Immature natural killer cell (primary cell): ENCODE data around the gene BNIPL. TPM values are rescaled to one million over a fixed set of nuclear protein-coding genes. Genes with fewer than 3 reads are reported as not detected.

ENCODE experiments used
- DNase-seq, 3 donors: peaks; one replicate each; pipeline ENCODE4 v3.0.0; 2022; ENCODE audit warnings: mixed read lengths in 1 of 3
- H3K27ac Mint-ChIP-seq, 6 donors: one replicate each; pipeline ENCODE4 v1.8.0; 2020; ENCODE audit warnings: mixed read lengths in 6 of 6, mild to moderate bottlenecking in 5 of 6, inconsistent platforms in 4 of 6, moderate library complexity in 3 of 6
- H3K27me3 Mint-ChIP-seq, 3 donors: one replicate each; pipeline ENCODE4 v1.8.0; 2020 to 2021; ENCODE audit warnings: low read depth in 3 of 3, mild to moderate bottlenecking in 3 of 3, mixed read lengths in 3 of 3, moderate library complexity in 3 of 3, inconsistent platforms in 1 of 3
- H3K36me3 Mint-ChIP-seq, 3 donors: one replicate each; pipeline ENCODE4 v1.8.0; 2020; ENCODE audit warnings: mixed read lengths in 3 of 3, inconsistent platforms in 2 of 3, mild to moderate bottlenecking in 2 of 3
- H3K4me1 Mint-ChIP-seq, 2 donors: one replicate each; pipeline ENCODE4 v1.8.0; 2020; ENCODE audit warnings: inconsistent platforms in 2 of 2, mild to moderate bottlenecking in 2 of 2, mixed read lengths in 2 of 2, moderate library complexity in 1 of 2
- H3K4me3 Mint-ChIP-seq, 5 donors: one replicate each; pipeline ENCODE4 v1.8.0; 2020; ENCODE audit warnings: mild to moderate bottlenecking in 5 of 5, mixed read lengths in 5 of 5, inconsistent platforms in 3 of 5, moderate library complexity in 3 of 5
- H3K9me3 Mint-ChIP-seq, 6 donors: one replicate each; pipeline ENCODE4 v1.8.0; 2020; ENCODE audit warnings: mild to moderate bottlenecking in 6 of 6, mixed read lengths in 6 of 6, inconsistent platforms in 4 of 6, moderate library complexity in 3 of 6
- polyA plus RNA-seq, 3 donors: library from polyadenylated mRNA; unstranded; fragments of 300-500 nt; fragmentation: Illumina TruSeq; gene quantifications; one replicate each; pipeline ENCODE4 v1.2.3, GENCODE V29; 2021

BNIPL gene
- polyA plus RNA-seq, 3 donors from 2014 or later = 0.18 TPM; not detected in 2

- Mint-ChIP-seq H3K4me3 (peak overlapping the region in 2 of 5 donors; percentile 7 to 9), H3K27ac (peak overlapping the region; percentile 83 to 99 (median 90)), H3K4me1 (peaks cover 89 to 91% of the 10 kb centered on the region in 2 donors), H3K36me3 (peaks cover 35 to 56% (median 38%) of the 10 kb centered on the region in 3 donors), H3K27me3 (peaks cover 17 to 29% (median 20%) of the 10 kb centered on the region in 3 donors), H3K9me3 (no peaks in the 10 kb centered on the region)
- no peak for DNase-seq
Observed at GRCh38 chr1:151051356-151052009, 15.1 kb downstream of the BNIPL start.

- Mint-ChIP-seq H3K4me1 (peaks cover 81% of the 10 kb centered on the region in 2 donors), H3K4me3 (peak overlapping the region; percentile 93 to 98 (median 96)), H3K9me3 (no peaks in the 10 kb centered on the region), H3K27ac (peak overlapping the region; percentile 93 to 99 (median 99)), H3K36me3 (peaks cover 51 to 73% (median 54%) of the 10 kb centered on the region in 3 donors), H3K27me3 (peaks cover 24 to 39% (median 39%) of the 10 kb centered on the region in 3 donors)
- no peak for DNase-seq
Observed at GRCh38 chr1:151054971-151055547, 18.7 kb downstream of the BNIPL start.

- no peak for DNase-seq
- Mint-ChIP-seq H3K27me3 (peaks cover 24 to 40% (median 39%) of the 10 kb centered on the region in 3 donors), H3K36me3 (peaks cover 51 to 69% (median 54%) of the 10 kb centered on the region in 3 donors), H3K4me1 (peaks cover 81% of the 10 kb centered on the region in 2 donors), H3K27ac (peak overlapping the region; percentile 93 to 99 (median 99)), H3K9me3 (no peaks in the 10 kb centered on the region), H3K4me3 (peak overlapping the region; percentile 93 to 98 (median 96))
Observed at GRCh38 chr1:151055581-151055980, 19.2 kb downstream of the BNIPL start.

DNA sequence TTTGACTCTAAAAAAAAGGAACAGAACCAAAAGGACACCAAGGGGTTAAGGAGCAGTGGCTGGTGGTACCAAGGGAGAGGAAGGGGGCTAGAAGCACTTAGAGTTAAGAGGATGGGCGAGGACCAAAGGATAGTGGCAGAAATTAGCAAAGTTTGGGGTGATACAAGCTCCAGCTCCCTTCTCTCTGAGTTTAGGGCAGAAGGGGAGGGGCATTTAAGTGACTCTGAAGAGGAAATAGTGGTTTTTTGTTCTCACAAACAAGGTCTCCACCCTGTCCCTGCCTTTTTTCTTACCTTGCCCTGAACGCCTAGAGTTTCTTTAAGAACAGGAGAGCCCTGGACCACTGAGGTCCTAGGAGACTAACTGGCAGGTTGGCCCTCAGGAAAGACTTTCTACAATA lies 19.8 kb downstream of the BNIPL start:
- Mint-ChIP-seq H3K4me3 (peak overlapping the region; percentile 93 to 98 (median 96)), H3K9me3 (no peaks in the 10 kb centered on the region), H3K27ac (peak overlapping the region; percentile 93 to 99 (median 99)), H3K4me1 (peaks cover 80 to 81% of the 10 kb centered on the region in 2 donors), H3K36me3 (peaks cover 49 to 64% (median 50%) of the 10 kb centered on the region in 3 donors), H3K27me3 (peaks cover 24 to 43% (median 39%) of the 10 kb centered on the region in 3 donors)
- peak; percentile 61 to 63 (median 62) for DNase-seq

GRCh38 chr1:151058692-151059091 lies 22.3 kb downstream of the BNIPL start:
- peak in 2 of 3 donors; percentile 28 for DNase-seq
- H3K4me1 Mint-ChIP-seq = peaks cover 59 to 65% of the 10 kb centered on the region in 2 donors
- peaks cover 22 to 42% (median 39%) of the 10 kb centered on the region in 3 donors for H3K27me3 Mint-ChIP-seq
- H3K36me3 Mint-ChIP-seq = peaks cover 35 to 43% (median 38%) of the 10 kb centered on the region in 3 donors
- peak overlapping the region; percentile 93 to 99 (median 99) for H3K27ac Mint-ChIP-seq
- H3K4me3 Mint-ChIP-seq = peak overlapping the region; percentile 93 to 98 (median 96)
- H3K9me3 Mint-ChIP-seq = no peaks in the 10 kb centered on the region

DNA sequence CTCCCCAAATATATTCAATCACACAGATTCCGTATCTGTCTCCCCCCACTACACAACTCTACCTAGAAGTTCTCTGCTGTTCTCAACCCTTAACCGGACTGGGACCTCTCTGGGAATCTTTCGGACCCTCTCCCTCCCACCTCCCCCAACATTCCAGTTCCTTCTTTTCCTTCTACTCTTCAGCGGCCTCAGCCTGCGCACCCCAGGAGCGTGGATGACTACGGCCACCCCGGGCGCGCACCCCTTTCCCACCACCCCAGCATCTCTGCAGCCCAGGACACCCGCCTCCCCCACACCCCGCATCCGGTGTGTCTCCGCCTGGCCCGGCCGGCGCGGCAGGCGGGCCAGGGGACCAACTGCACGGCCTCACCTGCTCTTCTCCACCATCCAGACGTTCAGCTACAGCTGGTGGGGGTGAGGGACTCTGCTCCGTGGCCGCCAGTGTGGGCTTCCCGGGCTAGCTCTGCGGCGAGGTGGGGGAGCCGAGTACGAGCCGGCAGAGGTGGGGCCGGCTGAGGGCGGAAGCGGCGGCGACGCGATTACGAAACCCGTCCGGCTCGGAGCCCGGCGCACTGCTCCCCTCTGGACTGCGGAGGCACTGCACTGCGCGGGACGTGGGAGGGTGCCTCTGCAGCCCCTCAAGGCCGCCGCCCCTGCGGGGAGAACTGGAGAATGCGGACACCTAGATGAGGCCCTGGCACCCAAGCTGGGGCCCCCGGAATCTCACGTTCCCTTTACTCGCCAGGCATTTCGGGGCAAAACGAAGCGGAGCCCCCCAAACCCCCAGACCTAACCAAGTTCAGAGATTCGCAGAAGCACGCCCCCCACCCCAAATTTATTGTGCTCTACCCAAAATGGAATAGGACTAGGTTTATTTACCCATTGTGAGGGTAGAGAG lies 23.0 kb downstream of the BNIPL start, which contains the start of gene CDC42SE1:
TSS of gene CDC42SE1 (minus strand) at position 514 of the 898 bp plus-strand sequence. CDS start 3,892 bp downstream, outside the sequence.
- Mint-ChIP-seq H3K27me3 (peaks cover 22 to 42% (median 39%) of the 10 kb centered on the region in 3 donors), H3K27ac (peak within 1 kb of the TSS; percentile 93 to 99 (median 99)), H3K9me3 (no peaks in the 10 kb centered on the region), H3K4me1 (peaks cover 54 to 58% of the 10 kb centered on the region in 2 donors), H3K4me3 (peak within 1 kb of the TSS; percentile 93 to 98 (median 96)), H3K36me3 (peaks cover 35 to 38% (median 35%) of the 10 kb centered on the region in 3 donors)
- peak; percentile 88 to 89 (median 88) for DNase-seq

- DNase-seq = peak in 2 of 3 donors; percentile 12 to 16
- peaks cover 30 to 31% (median 30%) of the 10 kb centered on the region in 3 donors for H3K36me3 Mint-ChIP-seq
- peak within 1 kb of the TSS; percentile 93 to 99 (median 99) for H3K27ac Mint-ChIP-seq
- H3K4me1 Mint-ChIP-seq = peaks cover 46 to 50% of the 10 kb centered on the region in 2 donors
- H3K27me3 Mint-ChIP-seq = peaks cover 19 to 38% (median 35%) of the 10 kb centered on the region in 3 donors
- peak within 1 kb of the TSS; percentile 93 to 98 (median 96) for H3K4me3 Mint-ChIP-seq
- H3K9me3 Mint-ChIP-seq = no peaks in the 10 kb centered on the region
Observed at GRCh38 chr1:151060007-151060656, 23.7 kb downstream of the BNIPL start, which contains the start of gene MLLT11. TSS of gene MLLT11 (plus strand) at chr1:151060397. CDS start at chr1:151067225, 6,828 bp downstream.

DNA sequence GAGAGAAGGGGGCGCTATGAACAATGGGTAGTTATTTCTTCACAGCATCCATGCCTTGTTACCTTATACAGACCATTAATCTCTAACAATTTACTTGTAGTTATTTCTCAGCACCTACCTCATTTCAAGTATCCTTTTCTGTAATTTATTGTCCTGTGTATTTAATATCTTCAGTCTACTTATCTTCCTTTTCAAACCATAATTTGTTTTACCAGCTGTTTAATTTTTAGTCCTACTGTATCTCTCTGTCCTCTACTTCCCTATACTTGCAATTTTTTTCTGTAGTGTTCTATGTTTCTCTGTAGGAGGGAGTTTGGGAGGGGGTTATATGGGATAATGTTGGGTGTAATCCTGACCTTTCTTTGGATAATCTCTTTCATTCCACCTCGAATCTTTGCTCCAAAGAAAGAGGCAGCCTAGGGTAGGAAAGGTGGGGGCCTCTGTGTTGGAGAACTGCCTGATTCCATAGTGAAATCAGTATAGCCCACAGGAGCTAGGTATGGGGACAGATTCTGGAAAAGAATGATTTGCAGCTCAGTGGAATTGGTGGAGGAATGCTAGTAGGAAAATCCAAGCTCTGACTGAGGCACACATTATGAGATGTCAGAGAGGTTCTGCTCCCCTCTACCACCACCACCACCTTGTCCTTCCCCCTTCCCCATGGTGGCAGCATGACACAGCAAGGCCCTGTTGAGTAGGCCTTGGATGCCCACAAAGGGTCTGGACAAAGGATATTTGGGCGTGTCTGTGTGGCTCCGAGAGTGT lies 24.5 kb downstream of the BNIPL start:
- peaks cover 19 to 36% (median 31%) of the 10 kb centered on the region in 3 donors for H3K27me3 Mint-ChIP-seq
- H3K36me3 Mint-ChIP-seq = peaks cover 23 to 27% (median 24%) of the 10 kb centered on the region in 3 donors
- no peak for DNase-seq
- peaks cover 39 to 43% of the 10 kb centered on the region in 2 donors for H3K4me1 Mint-ChIP-seq
- H3K9me3 Mint-ChIP-seq = no peaks in the 10 kb centered on the region
- H3K27ac Mint-ChIP-seq = peak overlapping the region; percentile 93 to 99 (median 99)
- peak overlapping the region; percentile 93 to 98 (median 96) for H3K4me3 Mint-ChIP-seq

DNA sequence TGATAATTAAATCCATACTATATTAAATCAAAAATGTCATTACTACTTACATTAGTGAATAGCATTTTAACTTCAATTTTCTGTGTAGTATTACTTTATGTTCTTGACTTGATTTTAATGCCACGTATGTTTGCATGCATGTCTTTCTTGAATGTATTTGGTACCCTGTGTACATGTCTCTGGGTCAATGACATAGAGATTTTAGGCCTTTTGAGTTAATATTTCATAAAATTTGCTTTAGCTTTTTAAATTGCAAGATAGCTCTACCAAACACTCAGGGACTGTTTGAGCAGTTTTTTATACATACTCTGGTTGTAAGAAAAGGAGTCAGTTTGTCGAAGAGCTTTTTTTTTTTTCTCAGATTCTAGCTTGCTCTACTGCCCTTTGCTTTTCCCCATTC lies 25.3 kb downstream of the BNIPL start:
- Mint-ChIP-seq H3K27me3 (peaks cover 17 to 31% (median 29%) of the 10 kb centered on the region in 3 donors), H3K27ac (peak overlapping the region in 5 of 6 donors; percentile 9 to 99 (median 14)), H3K4me3 (no peak overlapping the region), H3K9me3 (no peaks in the 10 kb centered on the region), H3K36me3 (peaks cover 14 to 18% (median 15%) of the 10 kb centered on the region in 3 donors), H3K4me1 (peaks cover 30 to 34% of the 10 kb centered on the region in 2 donors)
- no peak for DNase-seq

GRCh38 chr1:151062741-151063371 lies 26.5 kb downstream of the BNIPL start:
- Mint-ChIP-seq H3K27ac (peak overlapping the region in 2 of 6 donors; percentile 31 to 64), H3K4me1 (peaks cover 20 to 23% of the 10 kb centered on the region in 2 donors), H3K9me3 (no peaks in the 10 kb centered on the region), H3K27me3 (peaks cover 12 to 22% (median 18%) of the 10 kb centered on the region in 3 donors), H3K4me3 (no peak overlapping the region), H3K36me3 (peaks cover 6 to 10% (median 6%) of the 10 kb centered on the region in 3 donors)
- no peak for DNase-seq

DNA sequence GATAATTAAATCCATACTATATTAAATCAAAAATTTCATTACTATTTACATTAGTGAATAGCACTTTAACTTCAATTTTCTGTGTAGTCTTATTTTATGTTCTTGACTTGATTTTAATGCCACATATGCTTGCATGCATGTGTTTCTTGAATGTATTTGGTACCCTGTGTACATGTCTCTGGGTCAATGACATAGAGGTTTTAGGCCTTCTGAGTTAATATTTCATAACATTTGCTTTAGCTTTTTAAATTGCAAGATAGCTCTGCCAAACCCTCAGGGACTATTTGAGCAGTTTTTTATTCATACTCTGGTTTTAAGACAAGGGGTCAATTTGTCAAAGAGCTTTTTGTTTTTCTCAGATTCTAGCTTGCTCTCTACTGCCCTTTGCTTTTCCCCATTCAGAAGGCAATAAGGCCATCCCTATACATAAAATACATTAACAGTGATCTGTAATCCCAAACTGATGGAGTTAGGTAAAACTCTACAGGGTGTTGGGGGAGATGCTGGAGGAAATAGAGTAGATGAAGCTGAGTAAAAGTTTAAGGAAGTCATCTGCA lies 28.8 kb downstream of the BNIPL start:
- peaks cover 15 to 23% of the 10 kb centered on the region in 2 donors for H3K4me1 Mint-ChIP-seq
- H3K36me3 Mint-ChIP-seq = peaks cover 0 to 4% (median 0%) of the 10 kb centered on the region in 3 donors
- H3K27ac Mint-ChIP-seq = peak overlapping the region in 1 of 6 donors; percentile 17
- H3K27me3 Mint-ChIP-seq = peaks cover 0 to 7% (median 0%) of the 10 kb centered on the region in 3 donors
- H3K9me3 Mint-ChIP-seq = no peaks in the 10 kb centered on the region
- H3K4me3 Mint-ChIP-seq = no peak overlapping the region
- DNase-seq = no peak
